NCI-H1694 (cell line): ENCODE results near the gene CCL1.
"Not testable (repeated sequence)": the region's sequence is repeated elsewhere in the genome, so short reads cannot be mapped to it uniquely, and the experiment has no call there.

Source experiments
- DNase-seq: peaks from one replicate; lab custom pipeline; 2025; lab: John Stamatoyannopoulos, UW

Gene CCL1

DNA sequence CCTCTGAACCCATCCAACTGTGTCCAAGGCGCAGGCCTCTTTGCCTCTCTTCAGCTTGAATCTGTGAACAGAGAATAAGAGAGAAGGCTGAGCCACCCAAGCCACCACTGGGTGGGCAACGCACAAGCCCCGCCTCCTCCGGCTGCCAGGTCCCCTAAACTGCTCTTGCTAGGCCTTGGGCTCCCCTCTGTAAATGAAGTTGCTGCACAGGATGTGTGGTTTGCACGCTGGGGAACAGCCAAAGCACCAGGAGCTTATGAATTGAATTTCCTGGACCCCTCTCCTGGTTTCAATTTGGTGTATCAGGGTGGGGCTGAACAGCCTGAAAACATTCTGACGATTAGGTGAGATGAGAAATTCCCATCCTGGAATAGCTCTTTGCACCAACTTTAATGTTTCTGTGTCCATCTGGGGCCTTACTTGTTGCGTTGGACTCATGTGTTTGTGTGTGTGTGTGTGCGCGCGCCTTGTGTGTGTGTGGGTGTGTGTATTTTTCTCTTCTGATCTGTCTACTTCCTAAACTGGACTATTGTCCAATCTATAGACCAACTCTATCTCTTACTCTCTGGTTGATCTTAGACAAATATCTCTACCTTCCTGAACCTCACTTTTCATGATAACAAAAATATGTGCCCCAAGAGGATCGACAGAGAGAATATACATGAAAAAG is 2.3 kb downstream of the CCL1 start:
- DNase-seq = no peak

GRCh38 chr17:34358631-34359030 is 4.4 kb downstream of the CCL1 start:
- DNase-seq = no peak

DNA sequence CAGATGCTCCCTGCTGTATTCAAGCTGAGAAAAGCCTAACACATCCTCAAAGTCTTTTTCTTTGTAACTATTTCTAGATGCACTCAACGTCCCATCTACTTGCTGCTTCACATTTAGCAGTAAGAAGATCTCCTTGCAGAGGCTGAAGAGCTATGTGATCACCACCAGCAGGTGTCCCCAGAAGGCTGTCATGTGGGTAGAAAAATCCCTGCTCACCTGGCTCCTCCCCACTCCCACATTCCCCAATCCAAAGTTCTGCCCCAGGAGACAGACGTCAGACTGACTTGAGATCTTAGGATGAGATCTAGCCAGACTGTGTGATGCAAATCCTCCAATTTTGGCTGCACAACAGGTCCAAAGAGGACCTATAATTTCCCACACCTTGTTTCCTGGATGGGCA is 5.6 kb downstream of the CCL1 start:
- DNase-seq = no peak

- no peak for DNase-seq
Measured at GRCh38 chr17:34356194-34356593, 6.8 kb downstream of the CCL1 start, which contains the start of gene CCL13. Gene CCL13 (plus strand): TSS chr17:34356480. CDS start chr17:34356527, 47 bp downstream.

DNA sequence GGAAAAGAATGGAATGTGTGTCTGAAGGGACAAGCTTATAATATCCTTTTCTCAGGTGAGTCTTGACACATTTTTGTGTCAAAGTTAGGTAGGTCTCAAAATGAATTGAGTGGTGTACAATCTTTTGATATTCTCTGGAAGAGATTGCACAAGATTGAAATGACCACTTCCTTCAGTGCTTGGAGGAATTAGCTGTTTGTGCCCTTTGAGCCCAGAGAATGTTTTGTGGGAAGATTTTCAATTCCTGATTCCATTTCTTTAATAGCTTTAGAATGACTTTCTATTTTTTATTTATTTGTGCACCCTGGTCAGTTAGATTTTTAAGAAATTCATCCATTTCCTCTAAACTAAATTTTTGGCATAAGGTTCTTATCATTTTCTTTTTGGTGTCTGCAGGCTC is 8.4 kb downstream of the CCL1 start:
- DNase-seq = no peak

DNA sequence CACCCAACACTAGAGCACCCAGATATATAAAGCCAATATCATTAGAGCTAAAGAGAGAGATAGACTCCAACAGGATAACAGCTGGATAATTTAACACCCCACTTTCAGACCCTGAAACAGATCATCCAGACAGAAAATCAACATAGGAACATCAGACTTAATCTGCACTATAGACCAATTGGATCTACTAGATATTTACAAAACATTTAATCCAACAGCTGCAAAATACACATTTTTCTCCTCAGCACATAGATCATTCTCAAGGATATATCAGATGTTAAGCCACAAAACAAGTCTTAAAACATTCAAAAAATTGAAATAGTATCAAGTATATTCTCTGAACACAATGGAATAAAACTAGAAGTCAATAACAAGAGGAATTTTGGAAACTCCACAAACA is 10.8 kb downstream of the CCL1 start:
- DNase-seq = no peak

DNA sequence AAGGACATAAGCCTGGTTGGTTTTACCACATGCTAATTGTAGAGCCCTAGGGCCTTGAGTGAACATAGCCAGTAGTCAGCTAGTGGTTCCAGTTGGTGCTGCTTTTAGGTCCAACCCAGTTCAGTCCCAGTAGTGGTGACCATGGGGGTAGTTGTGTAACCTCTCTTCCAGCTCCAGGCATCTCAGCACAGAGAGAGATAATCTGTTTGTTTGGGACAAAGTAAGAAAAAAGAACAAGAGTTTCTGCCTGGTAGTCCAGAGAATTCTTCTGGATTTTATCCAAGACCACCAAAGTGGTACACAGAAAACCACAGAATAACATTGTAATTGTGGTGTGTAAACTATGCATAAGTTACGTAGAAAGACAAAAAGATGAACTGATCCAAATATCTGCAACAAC is 11.9 kb downstream of the CCL1 start:
- no peak for DNase-seq

DNA sequence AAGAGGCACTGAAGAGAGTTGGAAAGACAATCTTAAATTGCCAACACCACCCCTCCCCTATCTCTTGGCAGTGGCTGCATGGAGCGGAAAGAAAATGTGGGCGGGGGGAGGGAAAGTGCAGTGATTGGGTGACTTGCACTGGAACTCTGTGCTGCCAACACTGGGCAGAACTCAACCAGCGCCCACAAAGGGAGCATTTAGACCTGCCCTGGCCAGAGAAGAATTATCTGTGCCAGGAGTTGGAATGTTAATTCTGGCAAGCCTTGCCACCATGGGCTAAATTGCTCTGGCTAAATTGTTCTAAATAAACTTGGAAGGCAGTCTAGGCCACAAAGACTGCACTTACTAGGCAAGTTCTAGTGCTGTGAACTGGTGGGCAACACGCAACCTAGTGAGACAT is 13.3 kb downstream of the CCL1 start:
- no peak for DNase-seq

- DNase-seq = no peak
Measured at GRCh38 chr17:34347063-34347462, 16.0 kb downstream of the CCL1 start.

DNA sequence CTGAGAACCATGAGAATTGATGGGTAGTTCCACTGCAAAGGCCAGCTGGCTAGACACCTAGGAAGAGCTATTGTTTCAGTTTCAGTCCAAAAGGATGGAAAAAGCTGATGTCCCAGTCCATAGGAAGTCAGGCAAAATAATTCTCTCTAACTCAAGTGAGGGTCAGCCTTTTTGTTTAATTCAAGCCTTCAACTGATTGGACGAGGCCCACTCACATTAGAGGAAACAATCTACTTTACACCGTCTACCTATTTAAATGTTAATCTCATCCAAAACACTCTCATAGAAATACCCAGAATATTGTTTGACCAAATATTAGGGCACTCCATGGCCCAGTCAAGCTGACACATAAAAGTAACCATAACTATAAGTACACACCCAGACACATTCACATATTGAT is 21.1 kb downstream of the CCL1 start:
- no peak for DNase-seq

- no peak for DNase-seq
Measured at GRCh38 chr17:34339138-34339770, 23.8 kb downstream of the CCL1 start.

GRCh38 chr17:34337701-34338100 is 25.3 kb downstream of the CCL1 start:
- DNase-seq = no peak

GRCh38 chr17:34327580-34327979 is 35.5 kb downstream of the CCL1 start:
- DNase-seq = not testable (repeated sequence)

GRCh38 chr17:34321964-34322363 is 41.1 kb downstream of the CCL1 start:
- no peak for DNase-seq

DNA sequence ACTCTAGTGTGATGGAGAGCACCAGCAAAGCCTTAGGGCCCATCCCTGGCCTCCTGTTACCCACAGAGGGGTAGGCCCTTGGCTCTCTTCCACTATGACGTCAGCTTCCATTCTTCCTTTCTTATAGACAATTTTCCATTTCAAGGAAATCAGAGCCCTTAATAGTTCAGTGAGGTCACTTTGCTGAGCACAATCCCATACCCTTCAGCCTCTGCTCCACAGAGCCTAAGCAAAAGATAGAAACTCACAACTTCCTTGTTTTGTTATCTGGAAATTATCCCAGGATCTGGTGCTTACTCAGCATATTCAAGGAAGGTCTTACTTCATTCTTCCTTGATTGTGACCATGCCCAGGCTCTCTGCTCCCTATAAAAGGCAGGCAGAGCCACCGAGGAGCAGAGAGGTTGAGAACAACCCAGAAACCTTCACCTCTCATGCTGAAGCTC is 44.0 kb downstream of the CCL1 start, which contains the start of gene CCL8:
Gene CCL8, plus strand, starts transcription at position 397 of the 445 bp plus-strand sequence. CDS start 67 bp downstream, outside the sequence.
- no peak for DNase-seq

DNA sequence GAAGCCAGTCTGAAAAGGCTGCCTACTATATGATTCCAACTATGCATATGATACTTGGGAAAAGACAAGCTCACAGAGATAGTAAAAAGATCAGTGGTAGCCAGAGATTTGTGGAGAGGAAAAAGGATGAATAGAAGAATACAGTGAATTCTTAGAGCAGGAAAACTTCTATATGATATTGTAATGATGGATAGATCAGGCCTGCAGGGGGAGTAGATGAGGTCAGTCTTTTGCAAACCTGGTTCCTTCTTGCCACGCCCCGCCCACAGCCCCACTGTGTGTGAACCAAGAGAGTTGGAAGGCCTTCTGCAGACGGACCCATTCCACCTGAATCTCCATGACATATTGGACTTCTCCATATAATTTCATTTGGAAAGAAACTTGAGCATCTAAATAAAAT is 44.6 kb downstream of the CCL1 start:
- no peak for DNase-seq

GRCh38 chr17:34314279-34314678 is 48.8 kb downstream of the CCL1 start:
- DNase-seq = no peak

DNA sequence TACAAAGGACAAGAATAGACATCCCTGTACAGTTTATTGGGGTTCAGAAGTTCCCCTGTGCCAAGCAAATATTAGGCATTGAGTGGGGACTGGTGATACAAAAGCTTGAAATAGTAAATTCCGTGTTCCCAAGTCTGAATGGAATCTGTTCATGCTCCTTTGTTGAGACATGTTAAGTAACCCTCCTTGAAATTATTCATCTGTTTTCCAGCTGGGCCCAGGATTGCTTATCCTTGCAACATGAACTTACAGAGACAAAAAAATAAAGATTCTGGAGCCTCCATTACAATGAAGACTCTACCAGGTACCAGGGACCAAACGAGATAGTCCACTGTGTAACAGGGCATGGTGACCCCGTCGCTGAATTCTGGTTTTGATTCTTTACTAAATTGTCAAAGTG is 49.9 kb downstream of the CCL1 start:
- no peak for DNase-seq

DNA sequence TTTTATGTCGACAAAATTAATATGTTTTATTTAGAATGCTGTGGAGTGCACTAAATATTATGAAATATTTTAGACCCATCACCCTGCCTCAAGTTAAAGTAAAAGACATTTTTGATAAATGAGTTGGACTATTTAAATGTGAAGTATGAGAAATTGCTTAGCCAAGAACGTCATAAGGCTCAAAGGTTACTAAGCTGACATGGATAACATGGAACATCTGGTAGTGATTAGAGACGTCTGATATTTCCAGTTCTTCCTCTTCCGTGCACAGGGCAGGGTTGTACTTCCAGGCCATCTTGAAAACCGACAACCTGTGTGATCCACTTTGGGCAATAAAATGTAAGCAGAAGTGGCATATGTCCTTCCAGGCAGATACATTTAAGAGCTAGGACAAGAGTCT is 51.0 kb downstream of the CCL1 start:
- DNase-seq = no peak

DNA sequence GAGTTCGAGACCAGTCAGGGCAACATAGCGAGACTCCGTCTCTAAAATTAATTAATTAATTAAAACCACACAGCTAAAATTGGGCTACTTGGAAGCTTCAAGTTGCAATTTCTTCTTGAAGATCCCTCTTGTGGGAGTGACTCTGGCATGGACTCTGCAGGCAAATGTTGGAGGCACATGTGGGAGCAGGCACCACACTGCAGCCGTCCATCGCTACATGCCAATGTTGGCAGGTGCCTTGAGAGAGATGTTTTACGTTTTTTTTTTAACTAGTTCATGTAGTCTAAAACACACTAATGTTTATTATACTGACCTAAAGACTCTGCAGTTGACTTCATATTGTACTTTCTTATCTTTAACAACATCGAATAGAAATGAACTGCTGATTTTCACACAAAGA is 51.7 kb downstream of the CCL1 start:
- DNase-seq = no peak
